Tibial artery (tissue), 4 donors: Measurements from ENCODE around the gene BRD7.

ENCODE experiments used
- DNase-seq, 2 donors: peaks; one replicate each; pipeline ENCODE4 v3.0.0-alpha.2; 2019
- H3K27ac ChIP-seq, 2 donors: fragments of 200-600 bp; sonication (generic) in 1 of 2; 1 replicate in 1 of 2; 2 replicates in 1 of 2; pipeline ENCODE4 v1.5.1; 2018 to 2019; ENCODE audit warnings: mild to moderate bottlenecking in 1 of 2
- H3K27me3 ChIP-seq, 2 donors: fragments of 200-600 bp; sonication (generic) in 1 of 2; one replicate each; pipeline versions ENCODE4 v1.5.1 to v1.6.0; 2016 to 2019
- H3K36me3 ChIP-seq, 3 donors: fragments of 200-600 bp; sonication (generic) in 2 of 3; one replicate each; pipeline ENCODE4 v1.5.1; 2016 to 2019; ENCODE audit warnings: mild to moderate bottlenecking in 2 of 3
- H3K4me1 ChIP-seq, 4 donors: fragments of 200-600 bp; sonication (generic) in 2 of 4; 1 replicate in 3 of 4; 2 replicates in 1 of 4; pipeline ENCODE4 v1.5.1; 2016 to 2019
- H3K4me3 ChIP-seq, 2 donors: fragments of 200-600 bp; sonication (generic) in 1 of 2; 1 replicate in 1 of 2; 2 replicates in 1 of 2; pipeline ENCODE4 v1.5.1; 2018 to 2019; ENCODE audit warnings: mild to moderate bottlenecking in 2 of 2
- H3K9me3 ChIP-seq, 3 donors: fragments of 200-600 bp; sonication (generic) in 1 of 3; one replicate each; pipeline ENCODE4 v1.5.1; 2016 to 2019
- intact Hi-C: fragments of 100-400 bp; cut with DNase I; formaldehyde crosslinking; loops from one replicate; pipeline ENCODE4 v1.15.0; 2023; ENCODE audit warnings: low total_unique reads
- TF ChIP-seq, protein P1 (sequence below), 2 experiments: fragments of 200-600 bp in 1 of 2; fragments of 450-650 bp in 1 of 2; IDR thresholded peaks; one replicate each; pipeline ENCODE4 v1.5.1; 2017 to 2019; ENCODE audit warnings: antibody characterized with exemption in 2 of 2, mild to moderate bottlenecking in 1 of 2, moderate library complexity in 1 of 2

The BRD7 gene

DNA sequence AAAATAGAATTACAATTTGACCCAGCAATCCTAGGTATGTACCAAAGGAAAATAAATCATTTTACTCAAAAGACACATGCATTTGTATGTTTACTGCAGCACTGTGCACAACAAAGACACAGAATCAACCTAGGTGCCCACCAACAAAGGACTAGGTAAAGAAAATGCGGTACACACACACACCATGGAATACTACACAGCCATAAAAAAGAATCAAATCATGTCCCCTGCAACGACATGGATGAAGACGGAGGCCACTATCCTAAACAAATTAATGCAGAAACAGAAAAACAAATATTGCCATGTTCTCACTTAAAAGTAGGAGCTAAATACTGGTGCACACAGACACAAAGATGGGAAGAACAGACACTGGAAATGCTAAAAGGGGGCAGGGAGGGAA is 36.2 kb downstream of the BRD7 start:
- Histone ChIP-seq H3K4me1 (peaks cover 0 to 86% (median 16%) of the 10 kb centered on the region in 4 donors), H3K9me3 (no peaks in the 10 kb centered on the region), H3K4me3 (no peak overlapping the region), H3K27ac (peak overlapping the region in 1 of 2 donors; percentile 72), H3K36me3 (peaks cover 0 to 22% (median 13%) of the 10 kb centered on the region in 3 donors), H3K27me3 (no peaks in the 10 kb centered on the region)
- TF ChIP-seq, protein P1, sequence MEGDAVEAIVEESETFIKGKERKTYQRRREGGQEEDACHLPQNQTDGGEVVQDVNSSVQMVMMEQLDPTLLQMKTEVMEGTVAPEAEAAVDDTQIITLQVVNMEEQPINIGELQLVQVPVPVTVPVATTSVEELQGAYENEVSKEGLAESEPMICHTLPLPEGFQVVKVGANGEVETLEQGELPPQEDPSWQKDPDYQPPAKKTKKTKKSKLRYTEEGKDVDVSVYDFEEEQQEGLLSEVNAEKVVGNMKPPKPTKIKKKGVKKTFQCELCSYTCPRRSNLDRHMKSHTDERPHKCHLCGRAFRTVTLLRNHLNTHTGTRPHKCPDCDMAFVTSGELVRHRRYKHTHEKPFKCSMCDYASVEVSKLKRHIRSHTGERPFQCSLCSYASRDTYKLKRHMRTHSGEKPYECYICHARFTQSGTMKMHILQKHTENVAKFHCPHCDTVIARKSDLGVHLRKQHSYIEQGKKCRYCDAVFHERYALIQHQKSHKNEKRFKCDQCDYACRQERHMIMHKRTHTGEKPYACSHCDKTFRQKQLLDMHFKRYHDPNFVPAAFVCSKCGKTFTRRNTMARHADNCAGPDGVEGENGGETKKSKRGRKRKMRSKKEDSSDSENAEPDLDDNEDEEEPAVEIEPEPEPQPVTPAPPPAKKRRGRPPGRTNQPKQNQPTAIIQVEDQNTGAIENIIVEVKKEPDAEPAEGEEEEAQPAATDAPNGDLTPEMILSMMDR (IDR thresholded peaks at IDR 0.05): no peak
- no peak for DNase-seq
- intact Hi-C loops: no loop called here

DNA sequence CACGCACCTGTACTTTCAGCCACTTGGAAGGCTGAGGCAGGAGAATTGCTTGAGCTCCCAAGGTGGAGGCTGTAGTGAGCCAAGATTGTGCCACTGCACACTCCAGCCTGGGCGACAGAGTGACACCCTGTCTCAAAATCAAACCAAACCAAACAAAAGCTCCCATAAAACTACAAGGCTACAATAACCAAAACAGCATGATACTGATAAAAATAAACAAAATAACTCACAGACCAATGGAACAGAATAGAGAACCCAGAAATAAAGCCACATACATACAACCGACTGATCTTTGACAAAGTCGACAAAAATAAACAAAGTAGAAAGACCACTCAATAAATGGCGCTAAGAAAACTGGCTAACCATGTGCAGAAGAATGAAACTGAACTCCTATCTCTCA is 37.2 kb downstream of the BRD7 start:
- Histone ChIP-seq H3K27ac (peak overlapping the region; percentile 72 to 73), H3K36me3 (peaks cover 0 to 33% (median 13%) of the 10 kb centered on the region in 3 donors), H3K9me3 (no peaks in the 10 kb centered on the region), H3K4me3 (no peak overlapping the region), H3K4me1 (peaks cover 0 to 84% (median 14%) of the 10 kb centered on the region in 4 donors), H3K27me3 (no peaks in the 10 kb centered on the region)
- TF ChIP-seq, protein P1 (IDR thresholded peaks at IDR 0.05): no peak
- no peak for DNase-seq
- intact Hi-C loops: no loop called here

DNA sequence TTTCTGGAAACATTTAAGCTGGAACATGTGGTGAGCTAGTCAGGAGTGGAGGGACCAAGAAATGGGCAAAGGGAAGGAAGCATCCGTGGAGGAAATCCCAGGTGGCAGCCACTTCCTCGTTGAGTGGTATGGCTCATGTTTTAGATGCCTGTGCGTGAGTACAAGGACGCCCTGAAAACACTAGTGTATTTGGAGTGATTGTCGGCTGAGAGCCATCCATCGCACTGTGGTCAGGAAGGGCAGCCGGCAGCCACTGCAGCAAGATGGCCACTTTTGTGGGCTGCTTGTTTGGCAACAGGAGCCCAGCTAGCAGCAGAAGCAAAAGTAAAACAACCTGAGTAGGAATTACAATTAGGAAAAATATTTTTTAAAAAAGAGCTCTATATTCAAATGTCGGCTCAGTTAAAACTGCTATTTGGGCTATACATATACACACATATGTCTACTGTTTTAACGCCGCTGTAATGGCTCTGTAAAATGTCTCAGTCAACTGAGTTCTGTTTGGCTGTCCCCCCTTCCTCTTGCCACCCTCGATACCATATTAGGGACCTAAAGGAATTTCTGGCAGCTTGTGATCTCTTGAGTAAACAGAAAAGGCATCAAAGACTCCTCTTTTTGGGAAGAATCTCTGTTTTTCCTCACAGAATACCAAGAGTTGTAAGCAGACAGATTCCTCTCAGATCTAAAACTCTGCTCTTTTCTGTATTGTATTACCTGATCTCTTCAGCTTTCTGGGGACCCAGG is 39.2 kb downstream of the BRD7 start:
- Histone ChIP-seq H3K4me1 (peaks cover 0 to 65% (median 14%) of the 10 kb centered on the region in 4 donors), H3K9me3 (no peaks in the 10 kb centered on the region), H3K27me3 (no peaks in the 10 kb centered on the region), H3K27ac (peak overlapping the region; percentile 72 to 73), H3K4me3 (no peak overlapping the region), H3K36me3 (peaks cover 0 to 41% (median 30%) of the 10 kb centered on the region in 3 donors)
- no peak for DNase-seq
- intact Hi-C loops: no loop called here
- TF ChIP-seq, protein P1 (IDR thresholded peaks at IDR 0.05): no peak

DNA sequence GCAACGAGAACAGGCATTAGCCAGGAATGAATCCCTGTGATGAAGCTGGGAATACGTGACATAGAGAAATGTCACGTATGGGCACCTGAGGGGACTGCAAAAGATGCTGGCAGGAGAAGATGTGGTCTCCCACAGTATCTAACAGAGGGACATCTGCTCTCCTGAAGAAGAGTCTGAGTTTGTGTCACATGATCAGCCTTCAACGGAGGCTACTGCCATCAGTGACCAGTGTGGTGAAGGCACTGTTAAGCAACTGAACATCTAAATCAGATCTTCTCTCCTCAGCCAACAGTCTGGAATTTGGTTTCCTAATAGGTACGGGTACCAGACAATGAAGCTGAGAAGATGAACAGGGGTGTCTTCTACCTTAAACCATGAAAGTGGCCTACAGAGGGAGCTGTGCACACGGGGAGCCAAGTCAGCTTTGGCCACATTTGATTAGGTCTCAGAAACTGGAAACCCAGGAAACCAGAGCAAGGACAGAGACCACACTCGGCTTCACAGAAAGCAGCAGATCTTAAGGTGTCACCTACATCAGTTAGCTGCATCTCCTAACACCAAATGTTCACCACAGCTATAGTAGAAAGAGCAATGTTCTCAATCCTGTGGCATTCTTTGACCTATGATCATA is 41.8 kb downstream of the BRD7 start:
- Histone ChIP-seq H3K36me3 (peaks cover 6 to 55% (median 35%) of the 10 kb centered on the region in 3 donors), H3K27me3 (no peaks in the 10 kb centered on the region), H3K27ac (peak overlapping the region in 1 of 2 donors; percentile 42)

DNA sequence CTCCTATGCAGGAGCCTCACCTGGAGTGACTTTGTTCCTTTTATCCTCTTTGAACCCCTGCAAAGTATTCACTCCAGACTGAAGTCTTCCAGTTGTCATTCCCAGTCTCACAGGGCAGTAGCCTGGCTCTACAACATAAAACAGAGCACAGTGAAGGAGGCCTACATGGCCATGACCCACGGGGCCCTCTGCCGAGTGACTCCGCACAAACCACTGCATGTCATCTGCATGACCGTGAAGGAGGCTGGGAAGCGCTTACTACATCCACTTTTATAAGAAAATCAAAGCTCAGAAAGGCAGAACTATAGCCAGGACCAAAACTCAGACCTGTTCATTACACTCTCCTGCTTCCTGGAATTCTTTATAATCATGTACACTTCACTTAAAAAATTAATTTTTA is 42.5 kb downstream of the BRD7 start:
- no peak overlapping the region for H3K27ac ChIP-seq
- peaks cover 9 to 59% (median 40%) of the 10 kb centered on the region in 3 donors for H3K36me3 ChIP-seq
- no peak overlapping the region for H3K4me3 ChIP-seq
- TF ChIP-seq, protein P1 (IDR thresholded peaks at IDR 0.05): no peak
- H3K4me1 ChIP-seq: peaks cover 0 to 34% (median 1%) of the 10 kb centered on the region in 4 donors
- intact Hi-C loops: no loop called here
- H3K9me3 ChIP-seq: no peaks in the 10 kb centered on the region
- no peaks in the 10 kb centered on the region for H3K27me3 ChIP-seq
- no peak for DNase-seq

More for the DNA sequence above, 41.8 kb downstream of the BRD7 start:
- Histone ChIP-seq H3K9me3 (no peaks in the 10 kb centered on the region), H3K4me3 (no peak overlapping the region), H3K4me1 (peaks cover 0 to 41% (median 6%) of the 10 kb centered on the region in 4 donors)
- intact Hi-C loops: no loop called here
- TF ChIP-seq, protein P1 (IDR thresholded peaks at IDR 0.05): peak; percentile 47 to 51
- DNase-seq: no peak
